GM12801 (cell line): ENCODE data around the gene PACSIN2.

ENCODE experiments used
- TF ChIP-seq, protein P1 (sequence below): IDR thresholded peaks from one replicate; pipeline ENCODE4 v1.5.1; 2011; ENCODE audit warnings: control low read depth; ENCODE audit not compliant: insufficient read length; ENCODE audit errors: extremely low read depth

The PACSIN2 gene

DNA sequence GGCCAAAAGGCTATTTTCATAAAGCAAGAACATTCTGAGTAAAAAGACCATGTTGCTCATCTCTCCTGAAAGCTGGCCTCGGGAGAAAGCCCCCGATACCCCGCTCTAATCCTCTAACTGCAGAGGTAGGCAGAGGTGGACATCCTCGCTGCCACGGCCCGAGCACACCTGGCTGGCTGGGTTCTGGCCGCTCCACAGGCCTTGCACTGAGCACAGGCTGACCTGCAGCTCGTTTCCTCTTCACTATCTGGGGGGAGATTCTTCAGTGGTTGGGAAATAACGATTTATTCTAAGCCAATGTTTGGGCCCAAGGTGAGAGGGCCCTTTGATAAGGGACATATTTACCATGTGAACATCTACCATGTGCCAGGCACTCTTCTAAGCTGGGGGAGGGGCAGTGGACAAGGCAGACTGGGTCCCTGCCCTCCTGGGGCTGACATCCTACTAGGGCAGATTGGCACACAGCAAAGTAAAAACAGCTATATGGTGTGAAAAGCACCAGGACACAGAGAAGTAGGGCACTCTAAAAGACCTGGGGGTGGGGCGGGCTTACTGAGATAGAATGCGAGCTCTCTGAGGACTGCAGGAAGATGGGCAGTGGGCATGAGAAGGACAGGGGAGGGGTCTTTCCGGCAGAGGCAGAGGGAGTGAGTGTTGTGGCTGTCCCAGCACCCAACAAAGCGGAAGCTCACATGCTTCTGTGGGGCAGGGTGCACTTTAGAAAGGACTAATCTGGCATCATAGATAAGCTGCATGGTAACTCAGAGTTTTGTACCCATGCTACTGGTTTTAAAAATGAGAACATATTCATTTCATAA, 92.4 kb downstream of the PACSIN2 start:
- TF ChIP-seq, protein P1, sequence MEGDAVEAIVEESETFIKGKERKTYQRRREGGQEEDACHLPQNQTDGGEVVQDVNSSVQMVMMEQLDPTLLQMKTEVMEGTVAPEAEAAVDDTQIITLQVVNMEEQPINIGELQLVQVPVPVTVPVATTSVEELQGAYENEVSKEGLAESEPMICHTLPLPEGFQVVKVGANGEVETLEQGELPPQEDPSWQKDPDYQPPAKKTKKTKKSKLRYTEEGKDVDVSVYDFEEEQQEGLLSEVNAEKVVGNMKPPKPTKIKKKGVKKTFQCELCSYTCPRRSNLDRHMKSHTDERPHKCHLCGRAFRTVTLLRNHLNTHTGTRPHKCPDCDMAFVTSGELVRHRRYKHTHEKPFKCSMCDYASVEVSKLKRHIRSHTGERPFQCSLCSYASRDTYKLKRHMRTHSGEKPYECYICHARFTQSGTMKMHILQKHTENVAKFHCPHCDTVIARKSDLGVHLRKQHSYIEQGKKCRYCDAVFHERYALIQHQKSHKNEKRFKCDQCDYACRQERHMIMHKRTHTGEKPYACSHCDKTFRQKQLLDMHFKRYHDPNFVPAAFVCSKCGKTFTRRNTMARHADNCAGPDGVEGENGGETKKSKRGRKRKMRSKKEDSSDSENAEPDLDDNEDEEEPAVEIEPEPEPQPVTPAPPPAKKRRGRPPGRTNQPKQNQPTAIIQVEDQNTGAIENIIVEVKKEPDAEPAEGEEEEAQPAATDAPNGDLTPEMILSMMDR = no peak

- TF ChIP-seq, protein P1 = no peak
Measured at GRCh38 chr22:42920101-42920820, 94.7 kb downstream of the PACSIN2 start.

- TF ChIP-seq, protein P1 = no peak
Measured at GRCh38 chr22:42919199-42919598, 95.8 kb downstream of the PACSIN2 start.

GRCh38 chr22:42918500-42918899, 96.4 kb downstream of the PACSIN2 start:
- TF ChIP-seq, protein P1 = no peak

DNA sequence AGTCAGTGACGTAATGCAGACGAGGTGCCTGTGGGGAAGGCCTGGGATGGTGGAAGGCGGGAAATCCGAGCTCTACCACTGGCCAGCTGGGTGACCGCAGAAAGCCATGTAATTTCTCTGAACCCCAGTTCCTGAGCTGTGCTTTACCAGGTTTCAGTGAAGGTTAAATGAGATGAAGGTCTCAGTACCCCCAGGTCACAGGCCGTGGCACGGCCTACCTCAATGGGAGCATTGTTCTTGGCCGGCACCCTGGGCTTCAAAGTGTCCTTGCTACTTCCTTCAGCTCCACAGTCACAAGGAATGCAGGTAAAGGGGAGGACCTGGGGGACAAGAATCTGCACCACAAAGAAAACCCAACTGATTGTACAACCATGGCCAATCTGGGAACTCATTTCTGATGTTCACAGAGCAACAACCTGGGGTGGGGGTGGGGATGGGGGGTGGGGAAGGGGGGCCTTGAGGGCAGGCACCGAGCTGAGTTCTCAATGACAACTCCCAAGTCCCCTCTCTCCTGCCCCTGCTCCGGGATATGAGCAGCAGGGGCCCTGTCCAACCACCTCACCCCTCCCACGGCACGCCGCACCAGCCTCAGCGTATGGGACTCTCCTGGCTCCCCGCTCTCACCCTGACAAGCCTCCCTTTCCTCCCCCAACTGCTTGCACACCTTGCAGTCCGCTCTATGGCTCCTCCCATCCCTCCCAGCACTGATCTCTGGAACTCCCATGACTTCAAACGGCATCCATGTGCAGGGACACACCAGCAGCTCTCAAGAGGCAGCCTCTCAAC, 98.8 kb downstream of the PACSIN2 start:
- TF ChIP-seq, protein P1 = no peak

GRCh38 chr22:42914511-42915076, 100.4 kb downstream of the PACSIN2 start:
- TF ChIP-seq, protein P1 = no peak
